ENCODE data around the gene C1orf35. TPM values are rescaled to one million over a fixed set of nuclear protein-coding genes. Genes with fewer than 3 reads are reported as not detected.

The C1orf35 gene
- 10 to 100 TPM; 10.6 to 15.7 (median 13.9) TPM for total RNA-seq
- long read RNA-seq, donor 1, transcript C1orf35-201 (8 exons, 1,427 nt), result major isoform, 19 of 44 reads
- long read RNA-seq, donor 1, partial matches to known transcripts, result 17 of 44 reads
- long read RNA-seq, donor 1, other reads (novel, unspliced or antisense), result 6 of 44 reads
- long read RNA-seq, donor 2, partial matches to known transcripts, result 17 of 21 reads
- long read RNA-seq, donor 2, other reads (novel, unspliced or antisense), result 4 of 21 reads

GRCh38 chr1:228102791-228103620 lies at the start of gene C1orf35:
C1orf35 (minus strand) TSS chr1:228103325; CDS start chr1:228103227, 98 bp downstream.
- Histone ChIP-seq H3K4me1 (ENCODE audit: low read depth) (peaks cover 23% of the 10 kb centered on the region), H3K9me3 (no peaks in the 10 kb centered on the region), H3K36me3 (ENCODE audit: low read depth) (no peaks in the 10 kb centered on the region), H3K4me3 (peak within 1 kb of the TSS; percentile 79)
- intact Hi-C loops (cut with DNase I, micrococcal nuclease), result no loop called here
- peak; percentile 88 for ATAC-seq
- DNase-seq, result peak; percentile 94 to 97 (median 97)
- TF ChIP-seq, protein P1, sequence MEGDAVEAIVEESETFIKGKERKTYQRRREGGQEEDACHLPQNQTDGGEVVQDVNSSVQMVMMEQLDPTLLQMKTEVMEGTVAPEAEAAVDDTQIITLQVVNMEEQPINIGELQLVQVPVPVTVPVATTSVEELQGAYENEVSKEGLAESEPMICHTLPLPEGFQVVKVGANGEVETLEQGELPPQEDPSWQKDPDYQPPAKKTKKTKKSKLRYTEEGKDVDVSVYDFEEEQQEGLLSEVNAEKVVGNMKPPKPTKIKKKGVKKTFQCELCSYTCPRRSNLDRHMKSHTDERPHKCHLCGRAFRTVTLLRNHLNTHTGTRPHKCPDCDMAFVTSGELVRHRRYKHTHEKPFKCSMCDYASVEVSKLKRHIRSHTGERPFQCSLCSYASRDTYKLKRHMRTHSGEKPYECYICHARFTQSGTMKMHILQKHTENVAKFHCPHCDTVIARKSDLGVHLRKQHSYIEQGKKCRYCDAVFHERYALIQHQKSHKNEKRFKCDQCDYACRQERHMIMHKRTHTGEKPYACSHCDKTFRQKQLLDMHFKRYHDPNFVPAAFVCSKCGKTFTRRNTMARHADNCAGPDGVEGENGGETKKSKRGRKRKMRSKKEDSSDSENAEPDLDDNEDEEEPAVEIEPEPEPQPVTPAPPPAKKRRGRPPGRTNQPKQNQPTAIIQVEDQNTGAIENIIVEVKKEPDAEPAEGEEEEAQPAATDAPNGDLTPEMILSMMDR (IDR thresholded peaks at IDR 0.05), result no peak

GRCh38 chr1:228152918-228153258 lies 49.8 kb upstream of the C1orf35 start:
- TF ChIP-seq, protein P1 (IDR thresholded peaks at IDR 0.05), result no peak
- no peaks in the 10 kb centered on the region for H3K36me3 ChIP-seq (ENCODE audit: low read depth)
- intact Hi-C loops (cut with DNase I, micrococcal nuclease), result no loop called here
- DNase-seq, result no peak
- H3K4me1 ChIP-seq (ENCODE audit: low read depth), result no peaks in the 10 kb centered on the region
- H3K9me3 ChIP-seq, result no peaks in the 10 kb centered on the region
- ATAC-seq, result no peak
- no peak overlapping the region for H3K4me3 ChIP-seq

DNA sequence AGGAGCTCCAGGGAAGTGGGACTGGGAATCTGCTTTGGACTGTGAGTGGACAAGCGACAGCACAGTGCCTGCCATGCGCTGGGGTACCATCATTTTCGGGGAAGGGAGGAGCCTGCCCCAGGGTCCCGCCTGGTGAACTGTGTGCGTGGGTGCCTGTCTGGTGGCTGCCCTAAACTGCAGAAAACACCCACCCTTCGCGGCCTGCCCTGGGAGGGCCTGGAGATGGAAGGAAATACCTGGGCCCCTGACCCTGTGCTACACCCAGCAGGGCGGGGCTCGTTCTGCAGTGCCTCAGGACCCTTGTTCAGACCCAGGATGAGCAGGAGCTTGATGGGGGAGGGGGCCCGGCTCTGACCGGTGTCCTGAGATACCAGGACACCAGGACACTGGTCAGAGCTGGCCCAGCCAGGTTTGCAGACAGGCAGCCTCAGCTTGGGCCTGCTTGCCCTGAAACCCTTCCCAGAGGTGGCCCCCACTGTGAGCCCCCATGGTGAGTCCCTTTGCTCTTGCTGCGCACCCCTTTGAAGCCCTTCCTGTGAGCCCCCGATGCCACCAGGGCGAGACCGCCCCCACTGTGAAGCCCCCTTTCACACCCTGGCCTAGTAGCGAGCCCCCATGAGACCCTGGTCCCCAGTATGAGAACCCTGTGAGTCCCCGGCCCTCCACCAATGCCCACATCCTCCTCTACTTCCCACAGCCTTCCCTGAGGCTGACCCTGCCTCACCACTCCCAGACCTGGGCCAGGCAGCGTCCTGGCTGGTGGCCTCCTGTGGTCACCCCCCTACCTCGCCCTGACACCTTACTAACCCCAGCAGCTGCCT lies 49.2 kb upstream of the C1orf35 start:
- Histone ChIP-seq H3K9me3 (no peaks in the 10 kb centered on the region), H3K4me3 (no peak overlapping the region), H3K36me3 (ENCODE audit: low read depth) (no peaks in the 10 kb centered on the region), H3K4me1 (ENCODE audit: low read depth) (no peaks in the 10 kb centered on the region)
- TF ChIP-seq, protein P1 (IDR thresholded peaks at IDR 0.05), result no peak
- ATAC-seq (no peak), DNase-seq (peak in 1 of 3 donors; percentile 45)
- intact Hi-C loops (cut with DNase I, micrococcal nuclease), result no loop called here

- Histone ChIP-seq H3K9me3 (no peaks in the 10 kb centered on the region), H3K4me1 (ENCODE audit: low read depth) (no peaks in the 10 kb centered on the region), H3K4me3 (no peak overlapping the region), H3K36me3 (ENCODE audit: low read depth) (no peaks in the 10 kb centered on the region)
- TF ChIP-seq, protein P1 (IDR thresholded peaks at IDR 0.05), result no peak
- ATAC-seq (peak; percentile 3), DNase-seq (no peak)
- intact Hi-C loops (cut with DNase I, micrococcal nuclease), result no loop called here
Measured at GRCh38 chr1:228151180-228151925, 48.2 kb upstream of the C1orf35 start.
